NCI-H446 (cell line): ENCODE data around the gene IGSF5.
"Not testable (repeated sequence)": the region's sequence is repeated elsewhere in the genome, so short reads cannot be mapped to it uniquely, and the experiment has no call there.

ENCODE experiments used
- DNase-seq, 2 experiments: peaks; one replicate each; lab custom pipeline; 2025; lab: John Stamatoyannopoulos, UW

Gene IGSF5

DNA sequence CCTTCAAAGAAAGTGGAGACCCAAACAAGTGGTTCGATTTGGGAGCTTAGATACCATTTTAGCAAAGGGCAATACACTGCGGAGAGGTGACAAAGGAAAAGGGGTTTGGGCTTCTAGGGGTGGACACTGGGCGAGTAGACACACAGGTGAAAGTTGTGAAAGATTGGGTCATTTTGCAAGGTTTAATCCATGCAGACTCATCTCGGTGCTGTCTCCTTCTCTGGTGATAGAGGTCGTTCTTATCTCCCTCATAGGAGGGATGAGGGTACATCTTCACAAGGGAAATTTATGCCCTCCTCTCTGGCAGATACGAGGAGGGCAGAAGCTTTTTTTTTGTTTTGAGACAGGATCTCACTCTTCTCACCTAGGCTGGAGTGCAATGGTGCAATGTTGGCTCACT is 6.4 kb upstream of the IGSF5 start:
- no peak for DNase-seq

DNA sequence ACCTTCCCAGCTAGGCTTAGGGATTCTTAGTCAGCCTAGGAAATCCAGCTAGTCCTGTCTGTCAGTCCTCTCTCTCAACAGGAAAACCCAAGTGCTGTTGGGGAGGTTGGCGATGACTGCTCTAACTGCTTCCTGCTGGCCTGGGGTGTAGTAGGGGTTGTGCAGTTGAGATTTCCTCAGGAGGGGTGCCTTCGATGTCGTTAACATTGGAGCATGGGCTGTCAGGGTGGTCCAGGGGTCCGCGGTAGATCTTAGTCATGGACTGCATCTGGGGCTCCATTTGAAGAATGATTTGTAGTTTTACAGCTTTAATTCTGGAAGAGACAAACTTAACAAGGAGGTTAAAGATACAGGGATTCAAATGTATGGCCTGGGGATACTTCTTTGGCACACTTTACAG is 5.5 kb upstream of the IGSF5 start:
- not testable (repeated sequence) for DNase-seq

DNA sequence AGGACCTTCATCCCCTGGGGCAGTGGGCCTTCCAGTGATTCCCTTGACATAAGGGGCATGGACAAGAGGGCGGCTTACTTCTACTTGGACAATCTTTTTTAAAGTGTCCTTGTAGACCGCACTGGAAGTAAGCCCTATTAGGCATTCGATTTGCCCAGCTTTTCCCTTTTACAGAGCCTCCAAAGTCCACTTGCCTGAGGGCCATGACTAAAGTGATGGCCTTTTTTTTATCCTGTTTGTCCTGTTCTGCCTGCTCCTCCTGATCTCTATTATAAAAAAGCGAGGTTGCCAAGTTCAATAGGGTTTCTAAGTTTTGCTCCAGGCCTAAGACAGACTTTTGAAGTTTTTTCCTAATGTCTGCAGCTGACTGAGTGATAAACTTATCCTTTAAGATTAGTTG is 2.4 kb upstream of the IGSF5 start:
- DNase-seq = not testable (repeated sequence)

DNA sequence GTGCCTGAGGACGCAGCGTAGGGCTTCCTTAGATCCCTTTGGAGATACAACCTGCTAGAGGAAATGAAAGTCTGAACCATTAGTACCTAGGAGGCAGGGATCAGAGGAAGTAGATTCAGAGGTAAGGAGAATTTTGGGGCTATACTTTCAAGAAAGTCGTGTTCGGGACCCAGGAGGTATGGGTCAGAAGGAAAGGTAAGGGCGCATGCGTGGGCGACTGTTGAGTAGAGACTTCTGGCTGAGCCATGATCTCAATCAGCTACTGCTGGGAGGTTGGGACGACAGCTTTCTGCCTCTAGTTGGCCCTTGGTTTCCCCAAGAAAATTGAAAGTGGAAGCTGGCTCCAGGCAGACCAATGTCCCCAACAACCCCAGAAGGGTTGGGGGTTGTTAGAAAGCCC is 349 bp downstream of the IGSF5 start:
- DNase-seq = not testable (repeated sequence)

DNA sequence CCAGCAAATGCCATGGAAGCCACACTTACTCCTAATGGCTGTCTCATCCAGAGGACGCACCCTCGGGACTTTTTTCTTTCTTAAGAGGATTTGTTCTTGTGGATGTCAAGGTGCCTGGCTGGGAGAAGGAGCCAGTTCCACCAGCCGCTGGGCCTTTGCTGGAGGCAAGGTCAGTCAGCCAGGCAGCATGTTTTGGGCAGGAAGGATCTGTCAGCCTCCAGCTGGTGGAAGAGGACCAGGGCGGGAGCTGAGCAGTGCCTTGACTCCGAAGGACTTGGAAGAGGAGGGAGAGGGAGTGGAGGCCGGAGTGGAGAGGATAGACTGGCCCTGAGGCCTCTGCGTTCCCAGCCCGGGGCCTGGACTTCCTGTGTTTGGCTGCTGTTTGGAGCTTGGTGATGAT is 5.7 kb downstream of the IGSF5 start:
- DNase-seq = no peak

DNA sequence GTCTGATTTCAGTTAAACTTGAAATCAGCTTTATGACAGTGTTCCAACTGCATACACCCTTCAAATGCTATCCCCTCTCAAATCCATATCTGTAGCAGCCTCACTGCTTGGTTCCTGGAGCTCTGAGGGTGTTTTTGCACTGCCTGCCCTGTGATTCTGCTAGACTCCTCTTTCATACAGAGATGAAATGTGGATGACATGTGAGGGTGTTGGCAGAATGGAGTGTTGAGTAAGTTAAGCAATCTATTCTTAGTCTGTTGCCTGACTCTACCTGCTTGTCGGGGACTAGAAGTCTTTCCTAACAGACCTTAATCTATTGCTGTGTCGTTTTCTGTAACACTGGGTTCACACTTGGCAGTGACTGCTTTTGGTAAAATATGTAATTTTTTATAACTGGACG is 9.8 kb downstream of the IGSF5 start:
- no peak for DNase-seq

DNA sequence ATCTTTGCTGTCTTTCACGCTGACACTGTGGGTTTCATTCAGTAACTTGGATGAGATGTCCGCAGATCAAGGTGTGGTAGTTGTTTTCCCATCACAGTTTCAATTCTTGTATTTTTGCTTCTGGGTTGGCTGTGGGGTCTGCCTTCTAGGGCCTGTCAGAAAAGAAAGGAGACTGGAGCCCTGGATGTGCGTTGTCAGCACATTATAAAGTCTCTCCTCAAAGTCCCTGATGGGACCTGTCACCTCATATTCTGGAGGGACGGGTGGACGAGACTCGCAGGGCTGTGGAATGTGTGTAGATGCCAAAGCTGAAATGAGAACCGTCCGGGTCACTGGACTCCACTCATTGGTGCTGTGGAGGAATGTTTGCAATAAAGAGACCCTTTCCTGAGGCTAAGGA is 11.3 kb downstream of the IGSF5 start:
- DNase-seq = no peak

DNA sequence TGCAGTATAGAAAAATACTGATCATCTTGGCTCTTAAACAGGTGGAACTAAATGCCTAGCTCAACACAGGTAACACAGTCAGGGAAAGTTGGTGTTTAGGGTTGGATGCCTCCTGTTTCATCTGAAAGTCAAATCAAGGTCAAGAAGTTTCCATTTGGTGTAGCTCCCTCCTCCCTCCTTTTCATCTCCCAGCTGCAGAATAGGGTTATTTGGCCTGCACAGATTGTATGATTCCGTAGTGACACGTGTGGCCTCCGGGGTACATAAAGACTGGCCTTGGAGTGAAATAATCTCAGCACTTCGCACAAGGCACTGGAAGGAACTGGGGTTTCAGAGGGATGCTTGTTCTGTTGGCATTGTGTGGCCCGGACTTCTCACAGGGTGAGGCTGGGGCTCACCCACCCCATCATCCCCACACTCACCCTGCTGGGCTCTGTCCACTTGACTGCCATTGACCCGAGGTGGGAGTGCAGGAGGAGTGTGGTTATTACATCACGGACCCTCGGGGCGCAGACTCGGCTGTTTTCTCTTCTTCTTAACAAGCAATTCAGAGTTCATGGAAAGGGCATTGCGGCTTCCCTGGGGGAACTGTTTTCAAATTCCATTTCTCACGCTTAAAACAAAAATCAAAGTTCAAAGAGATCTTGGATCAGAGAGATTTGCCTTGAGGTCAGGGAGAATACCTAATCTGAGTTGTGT is 18.4 kb downstream of the IGSF5 start:
- DNase-seq = no peak

DNA sequence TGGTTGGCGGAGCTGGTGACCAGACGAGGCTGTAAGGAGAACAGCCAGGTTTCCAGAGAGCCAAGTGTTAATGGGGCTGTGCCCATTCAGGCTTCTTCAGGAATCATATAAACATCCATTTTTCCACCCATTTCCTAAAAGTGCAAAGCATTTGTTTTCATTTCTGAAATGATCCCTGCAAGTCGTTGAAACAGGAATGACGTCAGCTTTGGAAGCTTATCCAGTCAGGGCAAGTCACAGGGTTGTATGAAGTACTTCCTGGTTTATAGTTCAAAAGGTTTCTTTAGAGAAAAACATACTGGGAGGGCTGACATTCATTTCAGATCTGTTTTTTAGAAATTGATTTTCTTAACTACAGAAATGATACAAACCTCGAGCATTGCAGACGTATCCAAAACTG is 29.2 kb downstream of the IGSF5 start:
- no peak for DNase-seq

DNA sequence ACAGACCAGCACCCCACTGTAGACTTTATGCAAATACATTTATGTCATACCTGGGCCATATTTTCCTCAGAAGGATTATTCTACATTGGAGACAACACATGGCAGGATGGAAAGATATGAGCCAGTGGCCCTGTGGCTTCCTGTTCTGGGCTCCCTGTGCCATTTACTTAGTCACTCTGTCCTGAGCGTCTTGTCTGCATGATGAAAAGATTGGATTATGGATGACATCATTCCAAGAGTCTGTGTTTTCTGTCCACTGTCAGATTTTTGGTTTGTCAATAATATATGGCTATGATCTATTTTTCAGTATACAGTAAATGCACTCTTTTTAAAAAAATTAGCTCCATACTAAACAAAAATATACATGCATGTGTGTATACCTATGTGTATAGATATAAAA is 30.8 kb downstream of the IGSF5 start:
- no peak for DNase-seq

DNA sequence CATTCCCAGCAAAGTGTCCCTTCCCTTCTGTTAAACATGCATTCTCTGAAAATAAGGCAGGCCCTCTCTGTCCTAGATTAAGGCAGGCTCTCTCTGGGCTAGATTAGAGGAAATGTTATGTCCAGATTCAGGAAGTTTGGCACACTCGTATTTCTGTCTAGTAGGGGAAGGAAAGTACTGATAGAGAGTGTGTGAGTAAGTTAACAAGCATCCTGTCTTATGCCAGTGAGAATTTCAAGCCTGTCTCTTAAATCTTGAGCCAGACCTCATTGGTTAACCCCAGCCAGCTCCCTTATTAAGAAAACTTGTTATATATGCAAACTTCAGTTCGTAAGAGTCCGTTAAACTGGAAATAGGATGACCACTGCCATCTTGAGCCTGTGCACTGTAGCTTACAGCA is 31.6 kb downstream of the IGSF5 start:
- DNase-seq = no peak

DNA sequence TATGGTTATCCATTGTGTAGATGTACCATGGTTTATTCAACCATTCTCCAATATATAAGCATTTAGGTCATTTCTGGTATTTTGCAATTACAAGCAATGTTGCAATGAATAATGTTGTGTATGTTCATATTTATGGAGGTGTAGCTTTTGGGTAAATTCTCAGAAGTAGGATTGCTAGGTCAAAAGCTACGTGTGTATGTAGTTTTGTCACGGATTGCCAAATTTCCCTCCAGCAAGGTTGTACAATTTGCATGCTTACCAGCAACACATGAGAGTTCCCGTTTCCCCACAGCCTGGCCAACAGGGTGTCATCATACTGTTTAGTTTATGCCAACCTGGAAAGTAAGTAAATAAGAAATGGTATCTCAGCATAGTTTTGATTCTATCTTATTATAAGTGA is 36.3 kb downstream of the IGSF5 start:
- no peak for DNase-seq

DNA sequence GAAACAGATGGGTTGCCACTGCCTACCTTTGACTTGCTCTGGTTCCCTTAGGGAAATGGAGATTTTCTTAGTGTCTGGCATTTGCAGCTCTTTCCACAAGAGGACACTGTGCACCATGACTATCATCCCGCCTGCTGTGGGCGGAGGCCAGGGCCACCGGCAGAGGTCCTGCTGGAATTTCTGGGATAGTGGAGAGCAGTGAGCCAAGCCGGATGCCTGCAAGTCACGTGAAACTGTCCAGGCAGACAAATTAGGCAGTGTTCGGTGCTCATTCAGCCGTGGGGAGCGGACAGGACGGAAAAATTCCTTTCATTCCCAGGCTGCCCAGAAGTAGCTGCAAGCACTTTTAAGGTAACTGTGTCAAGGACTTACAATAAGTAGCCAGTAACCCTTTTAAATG is 43.4 kb downstream of the IGSF5 start:
- peak; percentile 1 to 58 for DNase-seq

DNA sequence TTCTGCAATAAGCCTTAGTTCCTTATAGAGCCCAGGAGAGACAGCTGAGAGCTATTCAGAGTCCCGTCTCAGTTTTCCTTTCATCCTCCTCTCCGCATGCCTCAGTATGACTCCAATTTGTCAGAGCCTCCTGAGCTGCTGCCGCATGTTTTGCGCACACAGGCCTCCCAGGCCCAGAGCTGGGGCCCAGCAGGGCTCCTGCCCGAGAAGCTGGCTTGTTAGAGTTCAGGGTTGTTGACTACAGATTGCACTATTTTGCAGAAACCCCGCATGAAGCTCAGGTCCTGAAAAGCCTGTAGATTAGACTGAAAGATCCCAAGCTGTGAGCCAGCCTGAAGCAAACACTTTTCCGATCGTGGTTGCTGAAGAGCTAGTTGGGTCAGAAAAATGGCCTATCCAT is 51.5 kb downstream of the IGSF5 start:
- no peak for DNase-seq

DNA sequence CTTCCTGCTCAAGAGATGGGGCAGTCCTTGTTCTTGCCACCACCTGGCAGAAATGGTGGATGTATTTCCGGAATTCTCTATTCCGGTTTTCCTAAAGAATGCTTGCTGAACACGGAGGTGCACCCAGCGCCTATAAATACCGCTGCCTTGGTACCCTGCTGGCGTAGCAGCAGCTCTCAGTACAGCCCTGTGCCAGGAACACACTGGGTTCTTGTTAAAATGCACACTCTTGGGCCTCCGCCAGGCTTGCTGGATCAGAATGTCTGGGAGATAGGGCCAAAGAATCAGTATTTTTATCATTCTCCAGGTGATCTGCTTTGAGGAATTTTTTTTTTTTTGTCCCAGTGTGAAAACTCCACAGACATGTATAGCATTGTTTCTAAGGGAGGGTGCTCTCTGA is 54.2 kb downstream of the IGSF5 start:
- peak in 1 of 2 experiments; percentile 2 for DNase-seq

DNA sequence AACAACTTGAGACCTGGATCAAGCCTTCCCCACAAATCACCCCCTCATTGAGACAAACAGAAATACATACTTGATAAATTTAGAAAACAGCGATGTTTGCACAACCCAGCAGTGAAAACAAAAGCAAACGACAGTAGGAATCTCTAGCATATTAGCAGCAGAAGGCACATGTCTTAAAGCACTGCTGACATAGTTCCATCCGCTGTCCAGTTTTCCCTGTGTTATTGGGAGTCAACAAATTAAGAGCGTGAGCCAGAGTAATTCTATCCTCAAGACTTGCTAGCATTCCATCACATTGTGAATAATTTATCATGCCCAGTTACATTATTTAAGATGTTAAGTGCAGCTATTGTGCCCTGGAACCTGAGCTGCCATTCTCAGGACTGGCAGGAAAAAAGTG is 55.3 kb downstream of the IGSF5 start:
- no peak for DNase-seq

DNA sequence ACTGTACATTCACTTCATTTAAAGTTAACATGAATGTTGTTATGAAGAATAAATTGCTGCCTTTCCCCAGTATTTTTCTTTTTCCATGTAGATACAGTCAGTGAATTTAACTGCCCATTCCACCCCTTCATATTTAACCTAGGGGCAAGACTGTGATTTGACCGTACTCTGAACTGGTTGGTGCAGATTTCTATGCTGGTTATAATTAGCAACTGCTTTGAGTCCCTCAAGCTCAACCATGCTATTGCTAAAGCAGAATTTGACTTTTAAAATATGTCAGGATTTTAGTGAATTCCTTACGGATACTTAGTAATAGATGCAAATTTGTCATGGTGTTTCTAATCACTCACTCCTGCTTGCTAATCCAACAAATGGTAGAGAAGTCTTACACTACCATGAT is 57.2 kb downstream of the IGSF5 start:
- DNase-seq = no peak

DNA sequence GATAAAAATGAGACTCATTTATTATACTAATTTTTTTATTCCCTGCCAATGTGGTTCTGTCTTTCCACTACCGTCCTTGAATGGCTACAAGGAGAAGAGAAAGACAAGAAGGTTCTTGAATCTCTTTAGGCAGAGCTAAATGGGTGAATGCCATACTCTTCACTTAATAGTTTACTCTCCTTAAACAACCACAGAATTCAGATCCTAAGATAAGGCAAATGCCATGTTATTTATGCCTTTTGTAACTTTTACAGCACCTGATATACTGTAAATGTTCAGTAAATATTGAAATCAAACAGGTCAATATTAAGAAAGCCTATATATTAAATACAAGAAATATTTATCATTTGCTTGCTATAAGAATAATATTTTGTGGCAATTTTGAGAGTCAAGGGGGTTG is 58.4 kb downstream of the IGSF5 start:
- no peak for DNase-seq

DNA sequence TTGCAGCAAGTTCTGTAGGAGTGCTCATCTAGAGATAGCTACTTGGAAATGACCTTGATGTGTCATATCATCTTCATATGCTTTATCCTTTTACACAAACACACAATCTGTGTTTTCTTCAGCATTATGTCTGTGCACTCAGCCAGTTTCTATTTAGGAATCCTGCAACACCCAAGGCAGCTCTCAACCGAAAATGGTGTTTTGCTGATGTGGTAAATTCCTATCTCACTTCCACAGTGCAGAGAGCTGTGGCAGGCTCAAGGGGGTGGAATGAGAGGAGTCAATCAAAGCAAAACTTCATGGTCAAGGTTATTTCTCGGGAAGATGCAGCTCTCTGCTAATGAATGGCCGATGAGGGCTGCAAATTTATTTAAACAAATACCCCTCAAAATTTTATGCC is 59.3 kb downstream of the IGSF5 start:
- no peak for DNase-seq

DNA sequence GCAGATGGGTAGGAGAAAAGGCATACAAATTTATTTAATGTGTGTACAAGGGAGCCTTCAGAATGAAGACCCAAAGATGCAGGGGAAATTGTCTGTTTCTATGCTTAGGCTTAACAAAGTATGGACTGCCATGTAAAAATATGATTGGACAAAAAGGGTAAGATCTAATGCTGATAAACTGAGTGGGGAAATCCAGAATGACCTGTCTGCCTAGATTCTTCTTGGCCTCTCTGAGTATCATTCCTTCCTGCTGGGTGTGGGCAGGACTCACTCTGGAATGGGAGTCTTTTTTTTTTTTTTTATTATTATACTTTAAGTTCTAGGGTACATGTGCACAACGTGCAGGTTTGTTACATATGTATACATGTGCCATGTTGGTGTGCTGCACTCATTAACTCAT is 61.0 kb downstream of the IGSF5 start:
- no peak for DNase-seq

DNA sequence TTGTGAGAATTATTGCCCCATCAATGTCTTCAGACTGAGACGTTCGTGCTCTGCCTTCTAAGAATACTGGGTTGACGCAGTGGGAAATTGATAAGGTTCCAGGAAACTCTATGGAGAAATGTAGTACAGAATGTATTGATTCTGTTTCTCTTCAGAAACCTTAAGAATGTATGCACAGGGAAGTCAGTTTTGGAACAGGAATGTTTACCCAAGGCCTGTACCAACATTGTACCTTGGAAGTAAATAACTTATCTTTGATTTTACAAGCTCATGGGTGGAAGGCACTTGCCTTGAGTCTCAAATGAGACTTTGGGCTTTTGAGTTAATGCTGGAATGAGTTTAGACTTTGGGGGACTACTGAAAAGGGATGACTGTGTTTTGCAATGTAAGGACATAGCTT is 62.8 kb downstream of the IGSF5 start:
- DNase-seq = no peak

DNA sequence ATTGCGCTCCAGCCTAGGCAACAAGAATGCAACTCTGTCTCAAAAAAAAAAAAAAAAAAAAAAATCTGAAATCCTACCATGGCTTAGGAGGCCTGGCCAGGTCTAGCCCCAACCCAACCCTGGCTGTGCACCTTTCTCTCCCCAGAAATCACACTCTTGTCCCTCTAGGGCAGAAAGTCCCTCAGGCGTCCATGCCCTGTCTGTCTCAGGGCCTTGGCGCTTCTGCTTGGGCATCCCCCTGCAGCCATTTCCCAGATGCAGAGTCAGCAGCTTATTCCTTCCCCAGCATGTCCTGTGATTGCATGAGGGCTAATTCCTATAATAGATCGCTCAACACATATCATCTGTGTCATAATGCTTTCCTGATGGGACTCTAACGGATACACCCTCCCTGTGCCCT is 65.0 kb downstream of the IGSF5 start:
- no peak for DNase-seq

DNA sequence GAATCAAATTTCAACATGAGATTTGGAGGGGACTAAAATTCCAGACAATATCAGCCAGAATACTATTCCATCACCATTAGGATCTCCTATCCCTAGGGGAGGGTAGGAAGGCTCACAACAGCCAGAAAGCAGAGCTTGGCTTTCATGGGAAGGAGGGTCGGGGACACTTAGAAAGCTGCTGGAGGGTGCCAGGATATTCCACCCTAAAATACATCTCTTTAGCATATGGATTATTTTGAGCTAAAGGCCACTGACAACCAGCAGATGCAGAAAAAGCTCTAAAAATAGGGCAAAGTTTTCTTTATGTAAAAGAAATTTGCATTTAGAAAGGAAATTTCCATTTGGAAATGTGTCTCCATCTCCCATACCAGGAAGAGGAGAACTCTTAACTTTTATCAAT is 68.0 kb downstream of the IGSF5 start:
- no peak for DNase-seq

DNA sequence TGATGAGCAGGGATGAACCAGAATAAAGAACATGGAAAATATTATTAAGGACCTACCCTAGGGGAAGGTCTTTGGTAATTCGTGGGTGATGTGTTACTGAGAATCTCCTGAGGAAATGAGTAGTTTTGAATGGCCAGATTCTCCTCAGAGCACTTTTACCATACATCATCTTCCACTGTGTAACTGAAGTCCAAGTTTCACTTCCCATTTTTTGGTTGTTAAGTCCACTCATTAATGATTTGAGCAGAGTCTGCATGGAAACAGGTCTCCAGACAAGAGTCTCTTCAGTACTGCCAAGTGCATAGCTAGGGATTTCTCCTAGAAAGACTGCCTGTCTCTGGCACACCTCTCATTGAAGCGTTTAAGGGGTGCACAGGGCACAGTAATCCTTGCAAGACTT is 73.6 kb downstream of the IGSF5 start:
- no peak for DNase-seq

DNA sequence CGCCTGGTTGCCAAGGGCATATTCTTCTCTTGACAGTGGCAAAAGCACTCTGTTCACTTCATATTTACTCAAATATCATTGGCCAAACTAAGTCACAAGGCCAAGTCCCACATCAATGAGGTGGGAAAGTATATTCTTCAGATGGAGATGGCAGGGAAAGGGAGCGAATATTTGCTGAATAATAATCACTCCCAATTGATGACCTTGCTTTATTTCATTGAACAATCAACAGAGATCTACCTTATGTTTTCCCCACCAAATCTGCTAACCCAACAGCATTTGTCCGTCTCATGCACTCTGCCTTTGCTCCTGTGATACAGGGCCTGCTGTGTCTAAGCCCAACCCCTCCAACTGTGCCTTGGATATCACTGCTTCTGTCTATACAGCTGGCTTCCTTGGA is 77.1 kb downstream of the IGSF5 start:
- no peak for DNase-seq
